Fibroblast of lung (primary cell): Measurements from ENCODE around the gene ALKBH8. TPM values are rescaled to one million over a fixed set of nuclear protein-coding genes. Genes with fewer than 3 reads are reported as not detected.
A peak's percentile ranks its signal among the peaks of the same experiment; 100 is the strongest.

Experiments
- DNase-seq, 2 donors: peaks; one replicate each; pipeline versions ENCODE4 v3.0.0 to v3.0.0-alpha.2; 2010; ENCODE audit warnings: low read depth in 2 of 2
- H2AFZ ChIP-seq: 2 replicates; pipeline ENCODE4 v1.5.1; 2012; ENCODE audit warnings: low read length, control low read depth, inconsistent platforms
- H3K27ac ChIP-seq: 2 replicates; pipeline ENCODE4 v1.5.1; 2011; ENCODE audit warnings: low read length, control low read depth; ENCODE audit not compliant: insufficient read depth
- H3K27me3 ChIP-seq: 2 replicates; pipeline ENCODE4 v1.5.1; 2011; ENCODE audit warnings: mild to moderate bottlenecking, low read length; ENCODE audit not compliant: control insufficient read depth, insufficient read depth
- H3K36me3 ChIP-seq: 2 replicates; pipeline ENCODE4 v1.5.1; 2011; ENCODE audit warnings: low read length; ENCODE audit not compliant: control insufficient read depth, insufficient read depth
- H3K4me1 ChIP-seq: 2 replicates; pipeline ENCODE4 v1.5.1; 2011; ENCODE audit warnings: low read length; ENCODE audit not compliant: control insufficient read depth, insufficient read depth; ENCODE audit errors: extremely low read depth
- H3K4me2 ChIP-seq: 2 replicates; pipeline ENCODE4 v1.5.1; 2011; ENCODE audit warnings: low read length, control low read depth; ENCODE audit not compliant: insufficient read depth; ENCODE audit errors: extremely low read depth
- H3K4me3 ChIP-seq, 4 experiments: fragments of 200-600 bp in 1 of 4; sonication (generic) in 1 of 4; replicated peaks in 1 of 4; 2 replicates each; pipeline ENCODE4 v1.5.1; 2011 to 2016; ENCODE audit warnings: low read length in 4 of 4, low read depth in 3 of 4, mild to moderate bottlenecking in 3 of 4, control low read depth in 2 of 4, inconsistent platforms in 1 of 4, mixed read lengths in 1 of 4; ENCODE audit not compliant: insufficient read depth in 1 of 4; ENCODE audit errors: control extremely low read depth in 1 of 4
- H3K79me2 ChIP-seq: 2 replicates; pipeline ENCODE4 v1.5.1; 2012; ENCODE audit warnings: mild to moderate bottlenecking, low read length, inconsistent platforms; ENCODE audit not compliant: control insufficient read depth, insufficient read depth
- H3K9ac ChIP-seq: 2 replicates; pipeline ENCODE4 v1.5.1; 2011; ENCODE audit warnings: mild to moderate bottlenecking, low read length, control low read depth; ENCODE audit not compliant: insufficient read depth
- H3K9me3 ChIP-seq: 2 replicates; pipeline ENCODE4 v1.5.1; 2012; ENCODE audit warnings: low read depth, low read length; ENCODE audit not compliant: control insufficient read depth, insufficient read depth
- H4K20me1 ChIP-seq: 2 replicates; pipeline ENCODE4 v1.5.1; 2011; ENCODE audit warnings: low read length; ENCODE audit not compliant: control insufficient read depth, insufficient read depth; ENCODE audit errors: extremely low read depth
- EZH2 ChIP-seq: IDR thresholded peaks from 2 replicates; pipeline ENCODE4 v1.5.1; 2012; ENCODE audit warnings: low read length, control low read depth, mild to moderate bottlenecking; ENCODE audit errors: missing control alignments
- polyA plus RNA-seq, 2 donors: library from polyadenylated mRNA; depleted of rRNA in 1 of 2; stranded (reverse) in 1 of 2; unstranded in 1 of 2; fragments of >200 nt; gene quantifications; 2 replicates each; pipeline ENCODE4 v1.2.1, GENCODE V29; 2011 to 2012; ENCODE audit warnings: missing spikeins in 1 of 2
- total RNA-seq: library from RNA; depleted of rRNA; stranded (reverse); fragments of >200 nt; gene quantifications from 2 replicates; pipeline ENCODE4 v1.2.1, GENCODE V29; 2014
- TF ChIP-seq, protein P1 (sequence below), 2 donors: IDR thresholded peaks in 1 of 2; conservative IDR thresholded peaks in 1 of 2; 1 replicate in 1 of 2; 2 replicates in 1 of 2; pipeline ENCODE4 v1.5.1; 2011 to 2012; ENCODE audit warnings: low read length in 2 of 2, control low read depth in 1 of 2, inconsistent platforms in 1 of 2, low read depth in 1 of 2, mild to moderate bottlenecking in 1 of 2

Gene ALKBH8
- total and polyA plus RNA-seq, 2 donors (not counting 1 experiment from before 2014, with no cell fraction given) = 8.6 to 11.7 TPM

DNA sequence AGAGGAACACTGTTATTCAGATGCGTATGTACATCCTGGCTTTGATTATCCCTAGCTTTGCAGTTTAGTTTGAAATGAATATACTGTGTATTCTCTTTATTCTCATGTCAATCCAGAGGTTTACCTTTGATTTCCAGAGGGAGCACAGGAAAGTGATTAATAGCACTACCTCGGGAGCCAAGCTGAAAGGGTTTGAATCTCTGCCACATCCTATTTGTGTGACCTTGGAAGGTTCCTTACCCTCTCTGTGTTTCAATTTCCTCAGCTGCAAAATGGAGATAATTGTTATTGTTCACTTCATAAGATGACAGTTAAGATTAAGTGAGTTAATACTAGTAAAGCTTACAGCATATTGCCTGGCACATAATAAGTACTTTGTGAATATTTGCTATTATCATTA, 43.3 kb upstream of the ALKBH8 start:
- Histone ChIP-seq H3K27me3 (no peaks in the 10 kb centered on the region), H3K36me3 (no peaks in the 10 kb centered on the region), H3K27ac (no peak overlapping the region), H3K9me3 (no peaks in the 10 kb centered on the region), H2AFZ (no peak overlapping the region), H3K79me2 (no peaks in the 10 kb centered on the region), H3K4me1 (no peaks in the 10 kb centered on the region), H3K4me3 (no peak overlapping the region), H4K20me1 (no peaks in the 10 kb centered on the region), H3K4me2 (no peak overlapping the region), H3K9ac (no peak overlapping the region)
- no peak for DNase-seq
- no peak for TF ChIP-seq EZH2

DNA sequence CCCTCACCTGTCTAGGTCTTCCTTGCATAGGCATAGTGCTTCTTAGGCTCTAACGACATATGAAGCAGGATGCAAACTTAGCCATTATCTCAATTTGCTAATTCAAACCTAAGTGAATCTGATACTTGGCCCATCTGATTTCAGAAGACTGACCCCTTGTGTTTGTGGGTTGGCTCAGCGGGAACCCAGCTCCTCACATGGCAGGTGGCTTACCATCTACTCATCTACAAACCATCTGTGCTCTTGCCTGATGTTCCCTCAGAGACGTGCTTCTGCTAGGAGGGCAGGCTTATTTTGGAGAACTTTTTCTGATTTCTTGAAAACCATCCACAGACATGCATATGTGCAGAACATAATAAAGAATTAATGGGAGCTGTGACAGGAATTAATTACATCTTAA, 40.6 kb upstream of the ALKBH8 start:
- no peak overlapping the region for H3K4me2 ChIP-seq
- no peaks in the 10 kb centered on the region for H3K4me1 ChIP-seq
- no peaks in the 10 kb centered on the region for H3K9me3 ChIP-seq
- H3K79me2 ChIP-seq = no peaks in the 10 kb centered on the region
- no peaks in the 10 kb centered on the region for H3K36me3 ChIP-seq
- TF ChIP-seq EZH2 = no peak
- TF ChIP-seq, protein P1, sequence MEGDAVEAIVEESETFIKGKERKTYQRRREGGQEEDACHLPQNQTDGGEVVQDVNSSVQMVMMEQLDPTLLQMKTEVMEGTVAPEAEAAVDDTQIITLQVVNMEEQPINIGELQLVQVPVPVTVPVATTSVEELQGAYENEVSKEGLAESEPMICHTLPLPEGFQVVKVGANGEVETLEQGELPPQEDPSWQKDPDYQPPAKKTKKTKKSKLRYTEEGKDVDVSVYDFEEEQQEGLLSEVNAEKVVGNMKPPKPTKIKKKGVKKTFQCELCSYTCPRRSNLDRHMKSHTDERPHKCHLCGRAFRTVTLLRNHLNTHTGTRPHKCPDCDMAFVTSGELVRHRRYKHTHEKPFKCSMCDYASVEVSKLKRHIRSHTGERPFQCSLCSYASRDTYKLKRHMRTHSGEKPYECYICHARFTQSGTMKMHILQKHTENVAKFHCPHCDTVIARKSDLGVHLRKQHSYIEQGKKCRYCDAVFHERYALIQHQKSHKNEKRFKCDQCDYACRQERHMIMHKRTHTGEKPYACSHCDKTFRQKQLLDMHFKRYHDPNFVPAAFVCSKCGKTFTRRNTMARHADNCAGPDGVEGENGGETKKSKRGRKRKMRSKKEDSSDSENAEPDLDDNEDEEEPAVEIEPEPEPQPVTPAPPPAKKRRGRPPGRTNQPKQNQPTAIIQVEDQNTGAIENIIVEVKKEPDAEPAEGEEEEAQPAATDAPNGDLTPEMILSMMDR (conservative IDR thresholded peaks at IDR 0.05 in 1 of 2, IDR thresholded peaks at IDR 0.05 in 1 of 2; ENCODE audit: low read depth in 1 of 2, low read length in 2 of 2) = peak in 1 of 2 donors; percentile 15
- H3K27me3 ChIP-seq = no peaks in the 10 kb centered on the region
- no peaks in the 10 kb centered on the region for H4K20me1 ChIP-seq
- no peak for DNase-seq
- no peak overlapping the region for H2AFZ ChIP-seq
- H3K9ac ChIP-seq = no peak overlapping the region
- no peak overlapping the region for H3K27ac ChIP-seq
- H3K4me3 ChIP-seq = no peak overlapping the region

DNA sequence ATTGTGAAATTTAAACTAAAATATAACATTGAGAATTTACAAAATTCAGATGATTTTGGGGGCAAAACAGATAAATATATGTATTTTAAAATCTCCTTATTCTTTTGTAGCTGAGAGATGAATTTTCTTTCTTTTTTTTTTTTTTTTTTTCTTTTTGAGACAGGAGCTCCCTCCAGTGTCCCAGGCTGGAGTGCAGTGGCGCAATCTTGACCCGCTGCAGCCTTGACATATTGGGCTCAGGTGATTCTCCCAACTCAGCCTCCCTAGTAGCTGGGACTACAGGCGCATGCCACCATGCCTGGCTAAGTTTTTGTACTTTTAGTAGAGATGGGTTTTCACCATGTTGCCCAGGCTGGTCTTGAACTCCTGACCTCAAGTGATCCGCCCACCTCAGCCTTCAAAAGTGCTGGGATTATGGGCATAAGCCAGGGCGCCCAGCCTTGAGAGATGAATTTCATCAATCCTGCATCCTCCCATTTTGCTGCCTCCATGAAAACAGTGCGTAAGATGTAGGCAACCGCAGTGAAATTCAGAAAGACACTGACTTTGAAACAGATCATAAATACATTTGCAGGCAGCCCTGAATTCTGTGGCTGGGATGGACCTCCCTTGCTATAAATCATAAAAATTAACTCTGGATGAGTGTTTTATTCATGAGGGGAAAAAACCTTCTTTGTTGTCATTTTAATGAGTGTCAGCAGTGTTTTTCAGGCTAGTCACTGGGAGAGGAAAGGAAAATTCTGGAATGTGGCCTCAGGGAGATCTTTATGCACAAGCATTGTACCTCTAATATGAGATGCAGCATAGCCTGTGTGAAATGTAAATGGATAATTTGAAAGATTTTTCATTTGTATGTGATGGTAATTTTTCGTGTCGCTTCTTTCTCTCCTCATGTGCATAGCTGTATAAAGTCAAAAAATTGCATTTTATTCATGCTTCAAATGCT, 39.8 kb upstream of the ALKBH8 start:
- Histone ChIP-seq H3K4me2 (no peak overlapping the region), H3K9ac (no peak overlapping the region), H3K27ac (no peak overlapping the region), H3K9me3 (no peaks in the 10 kb centered on the region), H3K4me3 (no peak overlapping the region), H3K79me2 (no peaks in the 10 kb centered on the region), H3K36me3 (no peaks in the 10 kb centered on the region), H3K27me3 (no peaks in the 10 kb centered on the region), H2AFZ (no peak overlapping the region), H4K20me1 (no peaks in the 10 kb centered on the region), H3K4me1 (no peaks in the 10 kb centered on the region)
- DNase-seq = no peak
- TF ChIP-seq, protein P1 (conservative IDR thresholded peaks at IDR 0.05 in 1 of 2, IDR thresholded peaks at IDR 0.05 in 1 of 2; ENCODE audit: low read depth in 1 of 2, low read length in 2 of 2) = no peak
- TF ChIP-seq EZH2 = no peak
